ENCODE results near the gene LIN7B.
A peak's percentile ranks its signal among the peaks of the same experiment; 100 is the strongest.

DNA sequence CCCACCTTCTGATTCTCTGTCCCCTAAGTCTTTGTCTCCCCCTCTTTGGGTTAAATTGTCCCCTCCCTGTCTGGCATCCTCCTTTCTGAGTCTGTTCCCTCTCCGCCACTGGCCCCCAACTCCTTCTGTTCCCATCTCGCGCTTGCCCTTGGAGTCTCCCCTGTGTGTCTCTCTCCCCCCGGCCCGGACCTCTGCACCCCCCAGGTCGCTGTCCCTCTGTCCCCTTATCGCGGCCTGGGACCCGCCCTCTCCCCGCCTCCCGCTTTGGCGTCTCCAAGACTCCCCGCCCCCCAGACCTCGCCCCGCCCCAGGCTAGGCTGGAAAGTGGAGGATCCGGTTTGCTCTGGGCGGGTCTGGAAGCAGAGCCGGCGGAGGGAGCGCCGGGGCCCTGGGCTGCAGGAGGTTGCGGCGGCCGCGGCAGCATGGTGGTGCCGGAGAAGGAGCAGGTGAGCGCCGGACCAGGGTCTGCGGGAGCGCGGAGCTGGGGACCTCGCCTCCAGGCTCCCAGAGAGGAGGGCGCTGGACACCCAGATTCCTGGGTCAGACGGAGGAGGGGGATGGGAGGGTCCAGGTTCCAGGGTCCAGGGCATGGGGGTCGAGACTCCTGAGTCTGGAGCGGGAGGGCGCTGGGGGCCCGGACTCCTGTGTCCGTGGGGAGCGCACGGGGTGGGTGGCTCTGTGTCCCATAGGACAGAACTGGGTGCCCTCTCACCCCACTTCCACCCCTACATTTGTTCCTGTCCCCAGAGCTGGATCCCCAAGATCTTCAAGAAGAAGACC, 43.5 kb downstream of the LIN7B start, which contains the start of gene TRPM4:
- TF ChIP-seq ZNF76 (CRISPR knock-in tag; IDR thresholded peaks at IDR 0.05; ENCODE audit: borderline replicate concordance) = 0 out of 2 replicates have a peak, but pooled peaks have one; percentile 26
- TF ChIP-seq CTCF (IDR thresholded peaks at IDR 0.05 in 2 of 3, conservative IDR thresholded peaks at IDR 0.05 in 1 of 3; ENCODE audit: insufficient read depth in 2 of 3, low read depth in 1 of 3, low read length in 3 of 3) = no peak
- TF ChIP-seq MXI1 (IDR thresholded peaks at IDR 0.05; ENCODE audit: low read depth, low read length) = 0 out of 2 replicates have a peak, but pooled peaks have one; percentile 17
